HPDE6-E6E7 (cell line): ENCODE results near the gene CAVIN3.

Experiments
- DNase-seq: peaks from one replicate; pipeline ENCODE4 v3.0.0; 2011; ENCODE audit warnings: missing footprints; ENCODE audit errors: extremely low spot score

Gene CAVIN3

GRCh38 chr11:6270584-6271246 lies 49.6 kb downstream of the CAVIN3 start:
- DNase-seq = no peak

GRCh38 chr11:6269994-6270393 lies 50.3 kb downstream of the CAVIN3 start:
- DNase-seq = no peak
